Stimulated activated naive CD8-positive, alpha-beta T cell treated with anti-CD3 and anti-CD28 coated beads, Interleukin-15, amount 100 ng/mL, for 72 hours (primary cell): ENCODE data around the gene PKP4.
"Not testable (repeated sequence)": the region's sequence is repeated elsewhere in the genome, so short reads cannot be mapped to it uniquely, and the experiment has no call there.

ENCODE experiments used
- ATAC-seq: fragments of 150-1000 bp; cut with Tn5 transposase; 2 replicates; pipeline ENCODE4 v1.10.0; 2021; ENCODE audit warnings: mild to moderate bottlenecking, moderate library complexity
- DNase-seq, 2 donors: peaks; one replicate each; pipeline ENCODE4 v3.0.0; 2021 to 2022
- H3K27ac Mint-ChIP-seq, 2 donors: one replicate each; pipeline ENCODE4 v1.8.0; 2022; ENCODE audit warnings: mild to moderate bottlenecking in 2 of 2, mixed read lengths in 2 of 2, moderate library complexity in 2 of 2
- H3K27me3 Mint-ChIP-seq: one replicate; pipeline ENCODE4 v1.8.0; 2022; ENCODE audit warnings: mixed read lengths
- H3K4me1 Mint-ChIP-seq: one replicate; pipeline ENCODE4 v1.8.0; 2022; ENCODE audit warnings: mild to moderate bottlenecking, mixed read lengths
- H3K4me3 Mint-ChIP-seq, 2 donors: one replicate each; pipeline ENCODE4 v1.8.0; 2022; ENCODE audit warnings: mild to moderate bottlenecking in 2 of 2, mixed read lengths in 2 of 2, moderate library complexity in 1 of 2
- H3K9me3 Mint-ChIP-seq, 2 donors: one replicate each; pipeline ENCODE4 v1.8.0; 2022; ENCODE audit warnings: mixed read lengths in 2 of 2

Gene PKP4

GRCh38 chr2:158671360-158672245 is 214.9 kb downstream of the PKP4 start:
- no peaks in the 10 kb centered on the region for H3K9me3 Mint-ChIP-seq
- no peak overlapping the region for H3K4me3 Mint-ChIP-seq
- no peak overlapping the region for H3K27ac Mint-ChIP-seq
- ATAC-seq (no peak), DNase-seq (no peak)
- no peaks in the 10 kb centered on the region for H3K27me3 Mint-ChIP-seq
- H3K4me1 Mint-ChIP-seq, result no peaks in the 10 kb centered on the region

- H3K4me1 Mint-ChIP-seq, result no peaks in the 10 kb centered on the region
These were observed 219.5 kb downstream of the PKP4 start for GRCh38 chr2:158676295-158676694.

GRCh38 chr2:158676696-158677095 is 219.9 kb downstream of the PKP4 start:
- Mint-ChIP-seq H3K27me3 (no peaks in the 10 kb centered on the region), H3K4me1 (no peaks in the 10 kb centered on the region), H3K9me3 (no peaks in the 10 kb centered on the region), H3K27ac (no peak overlapping the region), H3K4me3 (no peak overlapping the region)
- no peak for DNase-seq
- no peak for ATAC-seq

More at GRCh38 chr2:158676295-158676694, 219.5 kb downstream of the PKP4 start:
- no peaks in the 10 kb centered on the region for H3K9me3 Mint-ChIP-seq
- H3K27me3 Mint-ChIP-seq, result no peaks in the 10 kb centered on the region
- H3K4me3 Mint-ChIP-seq, result no peak overlapping the region
- no peak overlapping the region for H3K27ac Mint-ChIP-seq
- no peak for ATAC-seq
- no peak for DNase-seq

DNA sequence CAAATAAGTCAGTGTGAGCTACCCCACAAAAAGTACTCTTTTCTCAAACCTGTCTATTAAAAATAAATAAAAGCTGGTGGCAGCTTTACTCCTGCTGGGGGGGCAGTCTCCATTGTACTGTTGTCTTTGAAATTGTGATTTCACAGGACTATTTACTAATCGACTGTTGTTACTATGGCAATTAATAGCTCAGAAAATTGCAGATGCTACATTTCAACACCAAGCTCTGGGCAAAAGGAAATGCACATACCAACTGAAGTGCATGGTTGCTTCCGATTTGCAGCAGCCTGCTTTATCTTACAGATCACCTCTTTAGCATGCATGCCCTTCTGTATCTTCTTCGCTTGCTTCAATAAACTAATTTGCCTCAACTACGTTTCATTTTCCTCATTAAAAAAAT is 220.8 kb downstream of the PKP4 start:
- H3K4me1 Mint-ChIP-seq, result no peaks in the 10 kb centered on the region
- no peak for DNase-seq
- H3K4me3 Mint-ChIP-seq, result no peak overlapping the region
- ATAC-seq, result no peak
- no peaks in the 10 kb centered on the region for H3K9me3 Mint-ChIP-seq
- H3K27ac Mint-ChIP-seq, result no peak overlapping the region
- no peaks in the 10 kb centered on the region for H3K27me3 Mint-ChIP-seq

DNA sequence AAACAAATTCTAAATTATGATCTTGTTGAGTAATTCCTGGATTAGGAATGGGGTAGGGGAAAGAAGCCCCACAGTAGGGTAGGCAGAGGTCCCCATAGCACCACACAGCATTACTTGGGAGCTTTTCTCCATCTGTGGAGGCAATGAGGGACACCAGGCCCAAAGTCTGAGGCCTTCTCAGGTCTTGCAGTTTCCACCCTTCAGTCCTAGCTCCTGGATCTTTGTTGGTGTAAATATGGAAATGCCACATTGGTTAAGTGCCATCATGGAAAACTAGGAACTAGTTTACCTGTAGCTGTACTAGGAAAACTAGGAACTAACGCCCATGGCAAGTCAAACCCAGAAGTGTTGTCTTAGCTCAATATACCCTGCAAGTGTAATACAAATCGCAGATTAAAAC is 225.1 kb downstream of the PKP4 start:
- DNase-seq (no peak), ATAC-seq (no peak)
- Mint-ChIP-seq H3K4me3 (no peak overlapping the region), H3K27me3 (no peaks in the 10 kb centered on the region), H3K9me3 (no peaks in the 10 kb centered on the region), H3K4me1 (no peaks in the 10 kb centered on the region), H3K27ac (no peak overlapping the region)

GRCh38 chr2:158685646-158686045 is 228.9 kb downstream of the PKP4 start:
- Mint-ChIP-seq H3K27me3 (peaks cover 12% of the 10 kb centered on the region), H3K9me3 (no peaks in the 10 kb centered on the region), H3K27ac (no peak overlapping the region), H3K4me3 (no peak overlapping the region), H3K4me1 (no peaks in the 10 kb centered on the region)
- no peak for DNase-seq
- ATAC-seq, result no peak

- DNase-seq (no peak), ATAC-seq (no peak)
- Mint-ChIP-seq H3K4me3 (no peak overlapping the region), H3K9me3 (no peaks in the 10 kb centered on the region), H3K4me1 (no peaks in the 10 kb centered on the region), H3K27ac (no peak overlapping the region), H3K27me3 (peaks cover 12% of the 10 kb centered on the region)
These were observed 229.5 kb downstream of the PKP4 start for GRCh38 chr2:158686210-158686691.

GRCh38 chr2:158687315-158687714 is 230.6 kb downstream of the PKP4 start:
- Mint-ChIP-seq H3K4me3 (no peak overlapping the region), H3K4me1 (no peaks in the 10 kb centered on the region), H3K27me3 (peaks cover 12% of the 10 kb centered on the region), H3K9me3 (no peaks in the 10 kb centered on the region), H3K27ac (no peak overlapping the region)
- ATAC-seq, result no peak
- DNase-seq, result no peak

DNA sequence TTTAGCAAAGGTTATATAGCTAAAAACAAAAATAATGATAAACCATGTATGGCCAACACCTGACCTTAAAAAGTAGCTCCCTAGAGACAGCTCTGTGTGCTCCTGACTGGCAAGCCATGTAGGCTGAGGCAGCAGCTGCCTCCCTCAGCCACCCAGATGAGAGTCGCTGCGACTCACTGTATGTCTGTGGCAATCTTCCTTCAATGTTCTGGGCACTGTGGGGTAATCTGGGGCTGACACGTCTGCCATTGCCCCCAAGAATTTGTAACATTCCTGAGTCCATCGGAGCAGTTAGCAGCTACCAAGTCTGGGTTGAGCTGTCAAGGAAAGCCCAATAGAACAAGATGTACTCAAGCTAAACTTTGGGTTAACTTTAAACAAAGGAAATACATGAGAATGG is 232.0 kb downstream of the PKP4 start:
- ATAC-seq, result no peak
- DNase-seq, result no peak
- H3K27ac Mint-ChIP-seq, result no peak overlapping the region
- H3K27me3 Mint-ChIP-seq, result peaks cover 12% of the 10 kb centered on the region
- no peak overlapping the region for H3K4me3 Mint-ChIP-seq
- H3K4me1 Mint-ChIP-seq, result no peaks in the 10 kb centered on the region
- no peaks in the 10 kb centered on the region for H3K9me3 Mint-ChIP-seq

DNA sequence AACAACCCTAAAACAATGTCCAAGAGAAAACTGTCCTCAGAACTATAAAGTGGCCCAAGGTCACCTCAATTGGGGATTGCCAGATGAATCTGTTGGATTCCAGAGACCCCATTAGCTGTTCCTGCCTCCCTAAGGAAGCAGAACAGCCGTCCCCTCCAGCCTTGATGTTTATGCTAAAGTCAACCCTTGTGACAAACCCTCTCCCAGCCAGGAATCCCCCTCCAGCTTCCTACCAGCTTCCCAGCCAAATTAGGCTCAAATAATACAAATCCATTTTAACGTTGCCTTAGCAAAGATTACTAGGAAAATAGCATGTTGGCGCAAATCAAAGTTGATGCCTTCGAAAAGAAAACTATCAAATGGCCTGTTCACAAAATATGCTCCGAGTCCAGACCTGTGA is 232.6 kb downstream of the PKP4 start:
- no peak overlapping the region for H3K27ac Mint-ChIP-seq
- peaks cover 12% of the 10 kb centered on the region for H3K27me3 Mint-ChIP-seq
- DNase-seq, result no peak
- H3K4me3 Mint-ChIP-seq, result no peak overlapping the region
- ATAC-seq, result no peak
- no peaks in the 10 kb centered on the region for H3K4me1 Mint-ChIP-seq
- H3K9me3 Mint-ChIP-seq, result no peaks in the 10 kb centered on the region

DNA sequence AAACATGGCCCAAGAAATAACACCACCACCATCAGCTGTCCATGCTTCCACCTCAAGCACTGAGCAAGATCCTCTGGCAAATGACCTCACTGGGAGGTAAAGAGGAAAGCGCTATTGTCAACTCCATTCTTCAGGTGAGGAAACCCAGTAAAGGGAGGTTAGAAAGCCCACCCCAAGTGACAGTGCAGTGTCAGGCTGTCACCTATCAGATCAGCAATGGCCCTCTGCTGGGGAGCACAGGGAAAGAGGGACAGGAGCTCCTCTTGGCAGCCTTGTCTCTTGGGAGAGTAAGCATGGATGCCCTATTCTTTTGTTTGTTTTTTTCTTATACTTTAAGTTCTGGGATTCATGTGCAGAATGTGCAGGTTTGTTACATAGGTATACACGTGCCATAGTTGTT is 234.1 kb downstream of the PKP4 start:
- Mint-ChIP-seq H3K27me3 (peaks cover 12% of the 10 kb centered on the region), H3K9me3 (no peaks in the 10 kb centered on the region), H3K4me3 (no peak overlapping the region), H3K27ac (no peak overlapping the region), H3K4me1 (no peaks in the 10 kb centered on the region)
- DNase-seq, result no peak
- ATAC-seq, result peak; percentile 6

- H3K27ac Mint-ChIP-seq, result no peak overlapping the region
- H3K4me3 Mint-ChIP-seq, result no peak overlapping the region
- peaks cover 0 to 2% of the 10 kb centered on the region in 2 donors for H3K9me3 Mint-ChIP-seq
- DNase-seq, result no peak
- H3K27me3 Mint-ChIP-seq, result peaks cover 12% of the 10 kb centered on the region
- no peak for ATAC-seq
- H3K4me1 Mint-ChIP-seq, result no peaks in the 10 kb centered on the region
These were observed 234.9 kb downstream of the PKP4 start for GRCh38 chr2:158691619-158692018.

GRCh38 chr2:158692372-158693103 is 235.8 kb downstream of the PKP4 start:
- H3K4me3 Mint-ChIP-seq, result no peak overlapping the region
- peaks cover 12% of the 10 kb centered on the region for H3K27me3 Mint-ChIP-seq
- peaks cover 0 to 10% of the 10 kb centered on the region in 2 donors for H3K9me3 Mint-ChIP-seq
- ATAC-seq, result no peak
- H3K27ac Mint-ChIP-seq, result no peak overlapping the region
- DNase-seq, result no peak
- H3K4me1 Mint-ChIP-seq, result no peaks in the 10 kb centered on the region

DNA sequence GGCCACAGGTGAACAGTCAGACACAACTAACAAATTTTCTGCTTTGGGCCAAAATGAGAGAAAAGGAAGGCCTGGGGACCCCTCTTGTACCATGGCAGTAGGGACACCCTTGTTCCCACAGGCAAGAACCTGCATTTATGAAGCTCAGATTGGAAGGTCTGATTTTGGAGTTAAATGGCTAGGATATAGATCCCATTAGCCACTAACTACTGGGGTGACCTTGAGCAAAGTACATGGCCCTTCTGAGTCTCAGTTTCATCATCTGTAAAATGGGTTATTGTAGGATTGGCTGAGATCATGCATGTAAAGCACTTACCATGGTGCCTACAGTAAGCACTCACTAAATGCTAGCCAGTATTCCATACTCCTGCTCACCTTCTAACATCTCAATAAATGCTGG is 236.7 kb downstream of the PKP4 start:
- peaks cover 3% of the 10 kb centered on the region for H3K27me3 Mint-ChIP-seq
- DNase-seq (no peak), ATAC-seq (no peak)
- H3K27ac Mint-ChIP-seq, result no peak overlapping the region
- H3K4me3 Mint-ChIP-seq, result no peak overlapping the region
- H3K9me3 Mint-ChIP-seq, result peaks cover 0 to 10% of the 10 kb centered on the region in 2 donors
- no peaks in the 10 kb centered on the region for H3K4me1 Mint-ChIP-seq

- H3K4me1 Mint-ChIP-seq, result no peaks in the 10 kb centered on the region
- H3K9me3 Mint-ChIP-seq, result peaks cover 0 to 10% of the 10 kb centered on the region in 2 donors
- no peak overlapping the region for H3K4me3 Mint-ChIP-seq
- DNase-seq, result no peak
- no peaks in the 10 kb centered on the region for H3K27me3 Mint-ChIP-seq
- no peak for ATAC-seq
- no peak overlapping the region for H3K27ac Mint-ChIP-seq
These were observed 238.6 kb downstream of the PKP4 start for GRCh38 chr2:158695305-158695704.

GRCh38 chr2:158695744-158696143 is 239.0 kb downstream of the PKP4 start:
- H3K4me1 Mint-ChIP-seq, H3K4me3 Mint-ChIP-seq, DNase-seq, H3K27ac Mint-ChIP-seq, H3K27me3 Mint-ChIP-seq, H3K9me3 Mint-ChIP-seq, ATAC-seq: not testable (repeated sequence)
